Measurements from ENCODE around the gene ARID5B. TPM values are rescaled to one million over a fixed set of nuclear protein-coding genes. Genes with fewer than 3 reads are reported as not detected.

Gene ARID5B
- total and polyA plus RNA-seq, 2 experiments from 2014 or later: 1.3 to 1.6 TPM

DNA sequence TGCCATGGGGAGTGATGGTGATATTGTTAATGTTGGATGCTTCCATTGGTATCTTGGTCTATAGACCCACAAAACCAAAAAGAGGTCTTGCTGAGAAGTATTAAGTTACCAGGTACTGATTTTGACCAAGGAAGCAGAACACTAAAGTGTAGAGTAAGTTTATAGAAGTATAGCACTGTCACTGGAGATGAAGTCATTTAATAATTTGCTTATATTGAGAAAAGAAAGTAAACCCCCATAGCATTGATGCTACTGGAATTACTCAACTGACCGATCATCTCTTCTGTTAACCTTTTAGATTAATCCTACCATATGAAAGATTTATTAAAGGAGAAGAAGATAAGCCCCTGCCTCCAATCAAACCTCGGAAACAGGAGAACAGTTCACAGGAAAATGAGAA, 183.9 kb downstream of the ARID5B start (continued):
- TF ChIP-seq, protein P1, sequence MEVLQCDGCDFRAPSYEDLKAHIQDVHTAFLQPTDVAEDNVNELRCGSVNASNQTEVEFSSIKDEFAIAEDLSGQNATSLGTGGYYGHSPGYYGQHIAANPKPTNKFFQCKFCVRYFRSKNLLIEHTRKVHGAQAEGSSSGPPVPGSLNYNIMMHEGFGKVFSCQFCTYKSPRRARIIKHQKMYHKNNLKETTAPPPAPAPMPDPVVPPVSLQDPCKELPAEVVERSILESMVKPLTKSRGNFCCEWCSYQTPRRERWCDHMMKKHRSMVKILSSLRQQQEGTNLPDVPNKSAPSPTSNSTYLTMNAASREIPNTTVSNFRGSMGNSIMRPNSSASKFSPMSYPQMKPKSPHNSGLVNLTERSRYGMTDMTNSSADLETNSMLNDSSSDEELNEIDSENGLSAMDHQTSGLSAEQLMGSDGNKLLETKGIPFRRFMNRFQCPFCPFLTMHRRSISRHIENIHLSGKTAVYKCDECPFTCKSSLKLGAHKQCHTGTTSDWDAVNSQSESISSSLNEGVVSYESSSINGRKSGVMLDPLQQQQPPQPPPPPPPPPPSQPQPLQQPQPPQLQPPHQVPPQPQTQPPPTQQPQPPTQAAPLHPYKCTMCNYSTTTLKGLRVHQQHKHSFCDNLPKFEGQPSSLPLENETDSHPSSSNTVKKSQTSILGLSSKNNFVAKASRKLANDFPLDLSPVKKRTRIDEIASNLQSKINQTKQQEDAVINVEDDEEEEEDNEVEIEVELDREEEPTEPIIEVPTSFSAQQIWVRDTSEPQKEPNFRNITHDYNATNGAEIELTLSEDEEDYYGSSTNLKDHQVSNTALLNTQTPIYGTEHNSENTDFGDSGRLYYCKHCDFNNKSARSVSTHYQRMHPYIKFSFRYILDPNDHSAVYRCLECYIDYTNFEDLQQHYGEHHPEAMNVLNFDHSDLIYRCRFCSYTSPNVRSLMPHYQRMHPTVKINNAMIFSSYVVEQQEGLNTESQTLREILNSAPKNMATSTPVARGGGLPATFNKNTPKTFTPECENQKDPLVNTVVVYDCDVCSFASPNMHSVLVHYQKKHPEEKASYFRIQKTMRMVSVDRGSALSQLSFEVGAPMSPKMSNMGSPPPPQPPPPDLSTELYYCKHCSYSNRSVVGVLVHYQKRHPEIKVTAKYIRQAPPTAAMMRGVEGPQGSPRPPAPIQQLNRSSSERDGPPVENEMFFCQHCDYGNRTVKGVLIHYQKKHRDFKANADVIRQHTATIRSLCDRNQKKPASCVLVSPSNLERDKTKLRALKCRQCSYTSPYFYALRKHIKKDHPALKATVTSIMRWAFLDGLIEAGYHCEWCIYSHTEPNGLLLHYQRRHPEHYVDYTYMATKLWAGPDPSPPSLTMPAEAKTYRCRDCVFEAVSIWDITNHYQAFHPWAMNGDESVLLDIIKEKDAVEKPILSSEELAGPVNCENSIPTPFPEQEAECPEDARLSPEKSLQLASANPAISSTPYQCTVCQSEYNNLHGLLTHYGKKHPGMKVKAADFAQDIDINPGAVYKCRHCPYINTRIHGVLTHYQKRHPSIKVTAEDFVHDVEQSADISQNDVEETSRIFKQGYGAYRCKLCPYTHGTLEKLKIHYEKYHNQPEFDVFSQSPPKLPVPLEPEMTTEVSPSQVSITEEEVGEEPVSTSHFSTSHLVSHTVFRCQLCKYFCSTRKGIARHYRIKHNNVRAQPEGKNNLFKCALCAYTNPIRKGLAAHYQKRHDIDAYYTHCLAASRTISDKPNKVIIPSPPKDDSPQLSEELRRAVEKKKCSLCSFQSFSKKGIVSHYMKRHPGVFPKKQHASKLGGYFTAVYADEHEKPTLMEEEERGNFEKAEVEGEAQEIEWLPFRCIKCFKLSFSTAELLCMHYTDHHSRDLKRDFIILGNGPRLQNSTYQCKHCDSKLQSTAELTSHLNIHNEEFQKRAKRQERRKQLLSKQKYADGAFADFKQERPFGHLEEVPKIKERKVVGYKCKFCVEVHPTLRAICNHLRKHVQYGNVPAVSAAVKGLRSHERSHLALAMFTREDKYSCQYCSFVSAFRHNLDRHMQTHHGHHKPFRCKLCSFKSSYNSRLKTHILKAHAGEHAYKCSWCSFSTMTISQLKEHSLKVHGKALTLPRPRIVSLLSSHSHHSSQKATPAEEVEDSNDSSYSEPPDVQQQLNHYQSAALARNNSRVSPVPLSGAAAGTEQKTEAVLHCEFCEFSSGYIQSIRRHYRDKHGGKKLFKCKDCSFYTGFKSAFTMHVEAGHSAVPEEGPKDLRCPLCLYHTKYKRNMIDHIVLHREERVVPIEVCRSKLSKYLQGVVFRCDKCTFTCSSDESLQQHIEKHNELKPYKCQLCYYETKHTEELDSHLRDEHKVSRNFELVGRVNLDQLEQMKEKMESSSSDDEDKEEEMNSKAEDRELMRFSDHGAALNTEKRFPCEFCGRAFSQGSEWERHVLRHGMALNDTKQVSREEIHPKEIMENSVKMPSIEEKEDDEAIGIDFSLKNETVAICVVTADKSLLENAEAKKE (CRISPR knock-in tag; IDR thresholded peaks at IDR 0.05): no peak
- no peak for TF ChIP-seq EZH2phosphoT487 (IDR thresholded peaks at IDR 0.05; ENCODE audit: unreplicated experiment)
- TF ChIP-seq, protein P2, sequence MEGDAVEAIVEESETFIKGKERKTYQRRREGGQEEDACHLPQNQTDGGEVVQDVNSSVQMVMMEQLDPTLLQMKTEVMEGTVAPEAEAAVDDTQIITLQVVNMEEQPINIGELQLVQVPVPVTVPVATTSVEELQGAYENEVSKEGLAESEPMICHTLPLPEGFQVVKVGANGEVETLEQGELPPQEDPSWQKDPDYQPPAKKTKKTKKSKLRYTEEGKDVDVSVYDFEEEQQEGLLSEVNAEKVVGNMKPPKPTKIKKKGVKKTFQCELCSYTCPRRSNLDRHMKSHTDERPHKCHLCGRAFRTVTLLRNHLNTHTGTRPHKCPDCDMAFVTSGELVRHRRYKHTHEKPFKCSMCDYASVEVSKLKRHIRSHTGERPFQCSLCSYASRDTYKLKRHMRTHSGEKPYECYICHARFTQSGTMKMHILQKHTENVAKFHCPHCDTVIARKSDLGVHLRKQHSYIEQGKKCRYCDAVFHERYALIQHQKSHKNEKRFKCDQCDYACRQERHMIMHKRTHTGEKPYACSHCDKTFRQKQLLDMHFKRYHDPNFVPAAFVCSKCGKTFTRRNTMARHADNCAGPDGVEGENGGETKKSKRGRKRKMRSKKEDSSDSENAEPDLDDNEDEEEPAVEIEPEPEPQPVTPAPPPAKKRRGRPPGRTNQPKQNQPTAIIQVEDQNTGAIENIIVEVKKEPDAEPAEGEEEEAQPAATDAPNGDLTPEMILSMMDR (conservative IDR thresholded peaks at IDR 0.05; ENCODE audit: low read depth in 2 of 2): no peak
- TF ChIP-seq ZNF331 (CRISPR knock-in tag; IDR thresholded peaks at IDR 0.05; ENCODE audit: low read depth): no peak

DNA sequence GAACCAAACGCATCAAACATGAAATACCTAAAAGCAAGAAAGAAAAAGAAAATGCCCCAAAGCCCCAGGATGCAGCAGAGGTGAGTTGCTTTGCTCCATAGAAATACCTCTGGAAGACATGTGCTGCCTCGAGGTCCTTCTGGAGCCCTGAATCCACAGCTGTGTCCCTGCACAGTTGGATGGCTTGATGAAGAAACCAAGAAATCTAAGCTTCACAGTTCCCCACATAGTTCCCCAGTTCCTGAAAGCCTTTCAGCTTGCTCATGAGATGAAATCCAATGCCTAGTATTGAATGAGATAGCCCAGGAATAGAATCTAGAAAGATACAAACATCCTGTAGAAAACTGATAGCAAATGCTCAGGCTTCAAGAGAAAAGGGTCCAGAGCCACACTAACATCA, 184.3 kb downstream of the ARID5B start:
- Histone ChIP-seq H3K27ac (ENCODE audit: low read depth) (no peak overlapping the region), H3K27me3 (ENCODE audit: insufficient read depth) (no peaks in the 10 kb centered on the region), H3K4me1 (ENCODE audit: insufficient read depth) (no peaks in the 10 kb centered on the region), H3F3A (replicated peaks; ENCODE audit: low read depth) (no peaks in the 10 kb centered on the region), H3K36me3 (ENCODE audit: insufficient read depth) (no peaks in the 10 kb centered on the region), H3K4me2 (no peak overlapping the region), H4K20me1 (replicated peaks; ENCODE audit: insufficient read depth) (no peaks in the 10 kb centered on the region), H2AFZ (no peak overlapping the region), H3K9me2 (ENCODE audit: insufficient read depth) (0 out of 2 replicates have a peak, but pooled peaks cover 4% of the 10 kb centered on the region), H3K4me3 (no peak overlapping the region), H3K79me2 (replicated peaks; ENCODE audit: insufficient read depth) (no peaks in the 10 kb centered on the region)
- no peak for ATAC-seq
- Mint-ChIP-seq H3K27ac (no peak overlapping the region), H3K4me3 (no peak overlapping the region), H3K4me1 (no peaks in the 10 kb centered on the region), H3K27me3 (ENCODE audit: insufficient read depth, low read depth, poor library complexity) (no peaks in the 10 kb centered on the region), H3K9me3 (no peaks in the 10 kb centered on the region), H3K36me3 (ENCODE audit: low read depth) (no peaks in the 10 kb centered on the region; the same call in 2 of the 3 replicates)
- no peak for DNase-seq (ENCODE audit: low spot score)
- TF ChIP-seq, protein P2 (conservative IDR thresholded peaks at IDR 0.05; ENCODE audit: low read depth in 2 of 2): no peak
- TF ChIP-seq, protein P3, sequence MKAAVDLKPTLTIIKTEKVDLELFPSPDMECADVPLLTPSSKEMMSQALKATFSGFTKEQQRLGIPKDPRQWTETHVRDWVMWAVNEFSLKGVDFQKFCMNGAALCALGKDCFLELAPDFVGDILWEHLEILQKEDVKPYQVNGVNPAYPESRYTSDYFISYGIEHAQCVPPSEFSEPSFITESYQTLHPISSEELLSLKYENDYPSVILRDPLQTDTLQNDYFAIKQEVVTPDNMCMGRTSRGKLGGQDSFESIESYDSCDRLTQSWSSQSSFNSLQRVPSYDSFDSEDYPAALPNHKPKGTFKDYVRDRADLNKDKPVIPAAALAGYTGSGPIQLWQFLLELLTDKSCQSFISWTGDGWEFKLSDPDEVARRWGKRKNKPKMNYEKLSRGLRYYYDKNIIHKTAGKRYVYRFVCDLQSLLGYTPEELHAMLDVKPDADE (IDR thresholded peaks at IDR 0.05): no peak
- no peak for TF ChIP-seq ZNF114 (CRISPR knock-in tag; IDR thresholded peaks at IDR 0.05)

Measured in GM23338 (cell line).